Hepatocyte (in vitro differentiated cells): Measurements from ENCODE around the gene SFMBT2. TPM values are rescaled to one million over a fixed set of nuclear protein-coding genes. Genes with fewer than 3 reads are reported as not detected.

ENCODE experiments used
- DNase-seq: peaks from one replicate; pipeline ENCODE4 v3.0.0-alpha.2; 2016; ENCODE audit warnings: low spot score
- H2AFZ ChIP-seq: fragments of 200-600 bp; sonication (generic); 2 replicates; pipeline ENCODE4 v1.6.0; 2016; ENCODE audit warnings: antibody characterized with exemption, mild to moderate bottlenecking
- H3K27ac ChIP-seq: fragments of 200-600 bp; sonication (generic); 2 replicates; pipeline ENCODE4 v1.5.1; 2016; ENCODE audit warnings: mild to moderate bottlenecking
- H3K27me3 ChIP-seq: fragments of 200-600 bp; sonication (generic); 2 replicates; pipeline ENCODE4 v1.6.1; 2016
- H3K36me3 ChIP-seq: fragments of 200-600 bp; sonication (generic); replicated peaks from 2 replicates; pipeline ENCODE4 v1.5.1; 2016; ENCODE audit warnings: low read depth; ENCODE audit not compliant: insufficient read depth
- H3K4me1 ChIP-seq: fragments of 200-600 bp; sonication (generic); 2 replicates; pipeline ENCODE4 v1.5.1; 2016; ENCODE audit warnings: mild to moderate bottlenecking, moderate library complexity; ENCODE audit not compliant: insufficient read depth
- H3K4me2 ChIP-seq: fragments of 200-600 bp; sonication (generic); 2 replicates; pipeline ENCODE4 v1.6.0; 2016
- H3K4me3 ChIP-seq: fragments of 200-600 bp; sonication (generic); 2 replicates; pipeline ENCODE4 v1.5.1; 2016; ENCODE audit warnings: mild to moderate bottlenecking
- H3K79me2 ChIP-seq: fragments of 200-600 bp; sonication (generic); 2 replicates; pipeline ENCODE4 v1.6.0; 2017; ENCODE audit warnings: mild to moderate bottlenecking
- H3K9me2 ChIP-seq: fragments of 200-600 bp; sonication (generic); replicated peaks from 2 replicates; pipeline ENCODE4 v1.6.0; 2017; ENCODE audit warnings: mild to moderate bottlenecking; ENCODE audit not compliant: insufficient read depth
- H3K9me3 ChIP-seq: fragments of 200-600 bp; sonication (generic); 2 replicates; pipeline ENCODE4 v1.5.1; 2016; ENCODE audit warnings: low read depth, mild to moderate bottlenecking
- H4K20me1 ChIP-seq: fragments of 200-600 bp; sonication (generic); 2 replicates; pipeline ENCODE4 v1.6.0; 2016; ENCODE audit warnings: mild to moderate bottlenecking; ENCODE audit not compliant: insufficient read depth, poor library complexity, severe bottlenecking
- CTCF ChIP-seq: fragments of 200-600 bp; sonication (generic); IDR thresholded peaks from 2 replicates; pipeline ENCODE4 v1.5.1; 2016; ENCODE audit warnings: antibody characterized with exemption, mild to moderate bottlenecking; ENCODE audit not compliant: poor library complexity
- EZH2 ChIP-seq: fragments of 200-600 bp; sonication (generic); IDR thresholded peaks from 2 replicates; pipeline ENCODE4 v1.6.1; 2016; ENCODE audit warnings: antibody characterized with exemption, mild to moderate bottlenecking, borderline replicate concordance
- EZH2phosphoT487 ChIP-seq: fragments of 200-600 bp; sonication (generic); IDR thresholded peaks from one replicate; pipeline ENCODE4 v1.6.1; 2018; ENCODE audit warnings: antibody characterized with exemption, mild to moderate bottlenecking, low read depth, moderate library complexity; ENCODE audit not compliant: unreplicated experiment, severe bottlenecking
- WGBS: methylation state at CpG from one replicate; pipeline ENCODE4 v1.1.6; 2016; ENCODE audit warnings: low lambda C conversion rate; ENCODE audit errors: missing lambda C conversion rate; 5-methylcytosine and 5-hydroxymethylcytosine counted together
- polyA plus RNA-seq: library from polyadenylated mRNA; unstranded; fragments of >200 nt; fragmentation: Nextera tagmentation; extraction: Ambion mirVana; gene quantifications from 2 replicates; pipeline ENCODE4 v1.2.1, GENCODE V29; 2016
- total RNA-seq: library from RNA; depleted of rRNA; stranded (reverse); fragments of >200 nt; gene quantifications from 2 replicates; pipeline ENCODE4 v1.2.3, GENCODE V29; 2014

Gene SFMBT2
- total and polyA plus RNA-seq, 2 experiments from 2014 or later, result 1.1 to 3.8 TPM

DNA sequence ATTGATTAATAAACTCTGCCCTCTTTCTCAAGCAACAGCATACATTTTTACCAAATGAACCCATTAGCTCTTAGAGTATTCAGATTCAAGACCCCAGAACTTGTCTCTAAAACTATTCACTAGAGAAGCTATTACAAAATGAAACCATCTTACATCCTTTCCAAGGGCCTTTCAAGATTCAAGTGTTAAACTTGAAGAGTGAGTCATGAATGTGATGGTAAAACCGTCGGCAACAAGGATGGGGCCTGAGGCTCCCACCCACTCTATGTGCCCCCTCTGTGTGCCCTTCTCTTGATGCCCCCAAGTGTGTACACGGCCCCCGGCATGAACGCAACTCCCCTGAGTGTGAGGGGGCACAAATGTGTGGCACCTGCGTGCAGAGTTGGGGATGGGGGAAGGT lies 46.4 kb downstream of the SFMBT2 start:
- no peak overlapping the region for H3K4me3 ChIP-seq
- no peak overlapping the region for H3K4me2 ChIP-seq
- peaks cover 7% of the 10 kb centered on the region for H3K4me1 ChIP-seq
- TF ChIP-seq CTCF, result no peak
- no peak overlapping the region for H3K27ac ChIP-seq
- DNase-seq, result no peak
- H4K20me1 ChIP-seq, result no peaks in the 10 kb centered on the region
- WGBS, result 89% methylated on average over 6 of the region's 6 CpGs
- no peaks in the 10 kb centered on the region for H3K79me2 ChIP-seq
- no peaks in the 10 kb centered on the region for H3K27me3 ChIP-seq
- H3K9me3 ChIP-seq, result no peaks in the 10 kb centered on the region
- H2AFZ ChIP-seq, result no peak overlapping the region
- H3K36me3 ChIP-seq, result no peaks in the 10 kb centered on the region
- no peaks in the 10 kb centered on the region for H3K9me2 ChIP-seq

DNA sequence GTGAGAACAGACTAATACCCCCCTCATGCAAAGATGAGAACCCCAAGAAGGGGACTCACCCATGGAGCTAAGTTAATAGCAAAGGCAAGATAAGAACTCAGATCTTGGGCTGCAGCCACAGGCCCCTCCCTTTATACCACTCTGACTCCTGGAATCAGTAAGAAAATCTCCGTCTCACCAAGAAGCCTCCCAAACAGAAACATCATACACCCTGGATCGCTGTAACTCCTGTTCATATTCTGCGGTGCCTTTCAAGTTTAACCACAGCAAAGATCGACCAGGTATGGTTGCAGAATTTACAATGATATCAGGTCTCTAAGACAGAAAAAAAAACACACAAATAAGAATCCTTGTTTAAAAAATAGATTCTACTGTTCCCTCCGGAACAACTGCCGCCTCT lies 47.1 kb downstream of the SFMBT2 start:
- H3K4me3 ChIP-seq, result no peak overlapping the region
- no peaks in the 10 kb centered on the region for H3K79me2 ChIP-seq
- no peak for DNase-seq
- TF ChIP-seq CTCF (no peak), EZH2phosphoT487 (no peak), EZH2 (no peak)
- no peaks in the 10 kb centered on the region for H3K36me3 ChIP-seq
- no peaks in the 10 kb centered on the region for H3K9me2 ChIP-seq
- peaks cover 7% of the 10 kb centered on the region for H3K4me1 ChIP-seq
- no peak overlapping the region for H3K27ac ChIP-seq
- WGBS, result 99% methylated on average over 6 of the region's 6 CpGs
- H3K27me3 ChIP-seq, result no peaks in the 10 kb centered on the region
- no peak overlapping the region for H2AFZ ChIP-seq
- no peaks in the 10 kb centered on the region for H3K9me3 ChIP-seq
- H3K4me2 ChIP-seq, result no peak overlapping the region
- no peaks in the 10 kb centered on the region for H4K20me1 ChIP-seq

GRCh38 chr10:7362471-7362870 lies 48.4 kb downstream of the SFMBT2 start:
- Histone ChIP-seq H3K9me2 (no peaks in the 10 kb centered on the region), H4K20me1 (no peaks in the 10 kb centered on the region), H3K27me3 (no peaks in the 10 kb centered on the region), H3K4me1 (peaks cover 7% of the 10 kb centered on the region), H3K4me3 (no peak overlapping the region), H2AFZ (no peak overlapping the region), H3K36me3 (no peaks in the 10 kb centered on the region), H3K4me2 (no peak overlapping the region), H3K27ac (no peak overlapping the region), H3K79me2 (no peaks in the 10 kb centered on the region), H3K9me3 (no peaks in the 10 kb centered on the region)
- WGBS, result 86% methylated on average over 3 of the region's 3 CpGs
- DNase-seq, result no peak
- no peak for TF ChIP-seq EZH2phosphoT487

- WGBS, result 90% methylated on average over 3 of the region's 3 CpGs
- Histone ChIP-seq H3K4me3 (no peak overlapping the region), H2AFZ (no peak overlapping the region), H3K27ac (no peak overlapping the region), H4K20me1 (no peaks in the 10 kb centered on the region), H3K36me3 (no peaks in the 10 kb centered on the region), H3K9me3 (no peaks in the 10 kb centered on the region), H3K4me1 (peaks cover 7% of the 10 kb centered on the region), H3K9me2 (no peaks in the 10 kb centered on the region), H3K27me3 (no peaks in the 10 kb centered on the region), H3K79me2 (no peaks in the 10 kb centered on the region), H3K4me2 (no peak overlapping the region)
- no peak for DNase-seq
- TF ChIP-seq CTCF, result no peak
- no peak for TF ChIP-seq EZH2
- TF ChIP-seq EZH2phosphoT487, result no peak
Observed at GRCh38 chr10:7361316-7361715, 49.5 kb downstream of the SFMBT2 start.
